ENCODE measurements around the gene PAX3.

PAX3 gene

DNA sequence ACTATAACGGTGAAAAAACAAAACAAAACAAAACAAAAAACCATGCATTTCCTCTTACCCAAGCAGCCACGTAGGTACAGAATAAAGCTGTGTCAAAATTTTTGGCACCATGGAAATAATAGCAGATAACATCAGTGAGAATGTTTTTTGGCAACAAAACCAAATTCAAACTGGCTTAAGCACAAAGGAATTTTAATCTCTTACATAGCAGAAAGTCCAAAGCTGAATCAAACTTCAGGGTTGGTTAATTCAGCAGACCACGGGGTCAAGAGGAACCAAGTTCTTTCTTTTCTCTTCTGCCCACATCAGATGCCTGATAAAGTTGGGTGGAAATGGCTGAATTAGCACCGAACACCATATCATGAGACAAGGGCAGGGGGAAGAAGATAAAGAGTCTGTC is 129.5 kb downstream of the PAX3 start:
- DNase-seq: no peak
- H3K9me3 ChIP-seq (replicated peaks; ENCODE audit: insufficient read depth, low read length): no peaks in the 10 kb centered on the region
- H3K79me2 ChIP-seq (ENCODE audit: low read length): no peaks in the 10 kb centered on the region
- H3K4me1 ChIP-seq (ENCODE audit: low read length): no peaks in the 10 kb centered on the region
- no peaks in the 10 kb centered on the region for H3F3A ChIP-seq (ENCODE audit: insufficient read depth, low read length)
- H3K9me2 ChIP-seq (replicated peaks; ENCODE audit: insufficient read depth, low read length): no peaks in the 10 kb centered on the region
- no peak overlapping the region for H3K4me3 ChIP-seq (ENCODE audit: low read length)
- no peak overlapping the region for H2AFZ ChIP-seq (ENCODE audit: low read length)
- no peak overlapping the region for H3K27ac ChIP-seq (ENCODE audit: low read length)
- no peaks in the 10 kb centered on the region for H3K36me3 ChIP-seq (replicated peaks; ENCODE audit: insufficient read depth, low read length)
- H3K27me3 ChIP-seq (replicated peaks; ENCODE audit: insufficient read depth, low read length): no peaks in the 10 kb centered on the region
- no peak overlapping the region for H3K4me2 ChIP-seq (ENCODE audit: low read depth, low read length)
- TF ChIP-seq EZH2phosphoT487 (IDR thresholded peaks at IDR 0.05; ENCODE audit: low read length) (no peak), EZH2 (optimal IDR thresholded peaks at IDR 0.05; ENCODE audit: low read depth, low read length) (no peak)
- TF ChIP-seq, protein P1, sequence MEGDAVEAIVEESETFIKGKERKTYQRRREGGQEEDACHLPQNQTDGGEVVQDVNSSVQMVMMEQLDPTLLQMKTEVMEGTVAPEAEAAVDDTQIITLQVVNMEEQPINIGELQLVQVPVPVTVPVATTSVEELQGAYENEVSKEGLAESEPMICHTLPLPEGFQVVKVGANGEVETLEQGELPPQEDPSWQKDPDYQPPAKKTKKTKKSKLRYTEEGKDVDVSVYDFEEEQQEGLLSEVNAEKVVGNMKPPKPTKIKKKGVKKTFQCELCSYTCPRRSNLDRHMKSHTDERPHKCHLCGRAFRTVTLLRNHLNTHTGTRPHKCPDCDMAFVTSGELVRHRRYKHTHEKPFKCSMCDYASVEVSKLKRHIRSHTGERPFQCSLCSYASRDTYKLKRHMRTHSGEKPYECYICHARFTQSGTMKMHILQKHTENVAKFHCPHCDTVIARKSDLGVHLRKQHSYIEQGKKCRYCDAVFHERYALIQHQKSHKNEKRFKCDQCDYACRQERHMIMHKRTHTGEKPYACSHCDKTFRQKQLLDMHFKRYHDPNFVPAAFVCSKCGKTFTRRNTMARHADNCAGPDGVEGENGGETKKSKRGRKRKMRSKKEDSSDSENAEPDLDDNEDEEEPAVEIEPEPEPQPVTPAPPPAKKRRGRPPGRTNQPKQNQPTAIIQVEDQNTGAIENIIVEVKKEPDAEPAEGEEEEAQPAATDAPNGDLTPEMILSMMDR (IDR thresholded peaks at IDR 0.05; ENCODE audit: low read length): no peak
- H3K9ac ChIP-seq (ENCODE audit: low read length): no peak overlapping the region
- no peaks in the 10 kb centered on the region for H4K20me1 ChIP-seq (ENCODE audit: insufficient read depth, low read length)

- Histone ChIP-seq H4K20me1 (ENCODE audit: insufficient read depth, low read length) (no peaks in the 10 kb centered on the region), H3K4me1 (ENCODE audit: low read length) (no peaks in the 10 kb centered on the region), H3K4me3 (ENCODE audit: low read length) (no peak overlapping the region), H3K9me3 (replicated peaks; ENCODE audit: insufficient read depth, low read length) (no peaks in the 10 kb centered on the region), H3K27ac (ENCODE audit: low read length) (no peak overlapping the region), H3K79me2 (ENCODE audit: low read length) (no peaks in the 10 kb centered on the region), H3F3A (ENCODE audit: insufficient read depth, low read length) (no peaks in the 10 kb centered on the region), H3K27me3 (replicated peaks; ENCODE audit: insufficient read depth, low read length) (no peaks in the 10 kb centered on the region), H3K9me2 (replicated peaks; ENCODE audit: insufficient read depth, low read length) (no peaks in the 10 kb centered on the region), H2AFZ (ENCODE audit: low read length) (no peak overlapping the region), H3K36me3 (replicated peaks; ENCODE audit: insufficient read depth, low read length) (no peaks in the 10 kb centered on the region), H3K4me2 (ENCODE audit: low read depth, low read length) (no peak overlapping the region), H3K9ac (ENCODE audit: low read length) (no peak overlapping the region)
- TF ChIP-seq EZH2phosphoT487 (IDR thresholded peaks at IDR 0.05; ENCODE audit: low read length): no peak
- TF ChIP-seq, protein P1 (IDR thresholded peaks at IDR 0.05; ENCODE audit: low read length): no peak
- no peak for DNase-seq
These were observed 131.0 kb downstream of the PAX3 start for GRCh38 chr2:222167762-222168161.

DNA sequence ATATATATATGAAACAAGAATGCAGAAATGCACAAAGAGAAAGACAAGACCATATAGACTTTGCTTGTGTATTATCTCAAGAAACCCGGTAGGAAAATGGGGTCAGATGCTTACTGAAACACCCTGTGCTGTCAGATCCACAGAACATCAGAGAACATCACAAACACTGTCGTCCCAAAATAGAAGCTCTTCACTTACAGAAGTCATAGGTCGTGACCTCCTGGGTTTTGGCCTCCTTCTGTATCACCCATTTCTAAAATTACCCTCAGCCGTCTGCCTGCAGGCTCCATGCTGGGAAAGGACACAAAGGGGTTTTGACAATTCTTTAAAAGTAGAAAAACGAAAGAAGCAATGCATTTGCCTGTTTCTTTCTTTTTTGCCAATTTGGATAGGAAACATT is 137.9 kb downstream of the PAX3 start:
- H3K4me3 ChIP-seq (ENCODE audit: low read length): no peak overlapping the region
- H3K9me3 ChIP-seq (replicated peaks; ENCODE audit: insufficient read depth, low read length): no peaks in the 10 kb centered on the region
- no peak overlapping the region for H2AFZ ChIP-seq (ENCODE audit: low read length)
- no peak for TF ChIP-seq EZH2phosphoT487 (IDR thresholded peaks at IDR 0.05; ENCODE audit: low read length)
- TF ChIP-seq, protein P1 (IDR thresholded peaks at IDR 0.05; ENCODE audit: low read length): no peak
- TF ChIP-seq EZH2 (optimal IDR thresholded peaks at IDR 0.05; ENCODE audit: low read depth, low read length): no peak
- H3K36me3 ChIP-seq (replicated peaks; ENCODE audit: insufficient read depth, low read length): no peaks in the 10 kb centered on the region
- no peak overlapping the region for H3K4me2 ChIP-seq (ENCODE audit: low read depth, low read length)
- H3K9me2 ChIP-seq (replicated peaks; ENCODE audit: insufficient read depth, low read length): no peaks in the 10 kb centered on the region
- H3F3A ChIP-seq (ENCODE audit: insufficient read depth, low read length): no peaks in the 10 kb centered on the region
- no peaks in the 10 kb centered on the region for H3K4me1 ChIP-seq (ENCODE audit: low read length)
- H3K27ac ChIP-seq (ENCODE audit: low read length): no peak overlapping the region
- DNase-seq: no peak
- no peaks in the 10 kb centered on the region for H4K20me1 ChIP-seq (ENCODE audit: insufficient read depth, low read length)
- H3K9ac ChIP-seq (ENCODE audit: low read length): no peak overlapping the region
- no peaks in the 10 kb centered on the region for H3K79me2 ChIP-seq (ENCODE audit: low read length)
- no peaks in the 10 kb centered on the region for H3K27me3 ChIP-seq (replicated peaks; ENCODE audit: insufficient read depth, low read length)

Data from MM.1S (cell line).